Tibial nerve (tissue), 3 donors: ENCODE results near the gene DDC.

ENCODE experiments used
- CTCF ChIP-seq, 5 experiments: fragments of 200-600 bp in 3 of 5; fragments of 450-650 bp in 2 of 5; sonication (generic) in 3 of 5; IDR thresholded peaks; one replicate each; pipeline ENCODE4 v1.5.1; 2016 to 2019; ENCODE audit warnings: antibody characterized with exemption in 5 of 5, mild to moderate bottlenecking in 3 of 5, moderate library complexity in 2 of 5
- POLR2A ChIP-seq, 2 donors: fragments of 450-650 bp; IDR thresholded peaks; one replicate each; pipeline ENCODE4 v1.6.1; 2017; ENCODE audit warnings: antibody characterized with exemption in 2 of 2, mild to moderate bottlenecking in 2 of 2, moderate library complexity in 2 of 2

- no peak for TF ChIP-seq POLR2A (IDR thresholded peaks at IDR 0.05)
- no peak for TF ChIP-seq CTCF (IDR thresholded peaks at IDR 0.05)
Observed at GRCh38 chr7:50591480-50592438, 26.6 kb upstream of the DDC start.
